ENCODE data around the gene PTPN2. TPM values are rescaled to one million over a fixed set of nuclear protein-coding genes. Genes with fewer than 3 reads are reported as not detected.

Gene PTPN2
- total RNA-seq, 1 donor from 2014 or later = 25.9 TPM

- peaks cover 19% of the 10 kb centered on the region for H3K4me1 Mint-ChIP-seq (ENCODE audit: low read depth, unreplicated experiment)
- no peak overlapping the region for H3K4me3 Mint-ChIP-seq (ENCODE audit: unreplicated experiment)
- Histone ChIP-seq H3K27me3 (ENCODE audit: insufficient read depth, low read length) (no peaks in the 10 kb centered on the region), H3K27ac (ENCODE audit: low read depth, low read length) (no peak overlapping the region), H3K9ac (ENCODE audit: low read length) (no peak overlapping the region), H3K4me3 (ENCODE audit: insufficient read depth, low read depth, low read length) (no peak overlapping the region), H3K79me2 (ENCODE audit: insufficient read depth, low read length) (no peaks in the 10 kb centered on the region), H2AFZ (ENCODE audit: low read depth, low read length) (no peak overlapping the region), H3K4me2 (ENCODE audit: low read length) (no peak overlapping the region), H3K9me3 (ENCODE audit: insufficient read depth, low read depth, low read length) (no peaks in the 10 kb centered on the region), H3K36me3 (ENCODE audit: insufficient read depth, low read length) (no peaks in the 10 kb centered on the region), H3K4me1 (ENCODE audit: insufficient read depth, low read length) (no peaks in the 10 kb centered on the region), H4K20me1 (ENCODE audit: insufficient read depth, low read length) (no peaks in the 10 kb centered on the region)
- H3K36me3 Mint-ChIP-seq (ENCODE audit: low read depth, unreplicated experiment) = no peaks in the 10 kb centered on the region
- no peaks in the 10 kb centered on the region for H3K27me3 Mint-ChIP-seq (ENCODE audit: low read depth, unreplicated experiment)
- TF ChIP-seq CTCF (IDR thresholded peaks at IDR 0.05; ENCODE audit: insufficient read depth, low read depth, low read length) (no peak), EZH2 (IDR thresholded peaks at IDR 0.05; ENCODE audit: insufficient read depth, low read length) (no peak)
- peaks cover 2% of the 10 kb centered on the region for H3K9me3 Mint-ChIP-seq (ENCODE audit: unreplicated experiment)
- FAIRE-seq (no peak), DNase-seq (ENCODE audit: low read depth) (no peak)
- H3K27ac Mint-ChIP-seq (ENCODE audit: unreplicated experiment) = peak overlapping the region; percentile 69
These were observed 134.9 kb downstream of the PTPN2 start for GRCh38 chr18:12749121-12749520.

- no peak overlapping the region for H3K4me2 ChIP-seq (ENCODE audit: low read length)
- FAIRE-seq = no peak
These were observed 135.4 kb downstream of the PTPN2 start for GRCh38 chr18:12748671-12749070.

More at GRCh38 chr18:12748671-12749070, 135.4 kb downstream of the PTPN2 start:
- Mint-ChIP-seq H3K9me3 (ENCODE audit: unreplicated experiment) (peaks cover 2% of the 10 kb centered on the region), H3K36me3 (ENCODE audit: low read depth, unreplicated experiment) (no peaks in the 10 kb centered on the region), H3K4me3 (ENCODE audit: unreplicated experiment) (no peak overlapping the region), H3K27ac (ENCODE audit: unreplicated experiment) (no peak overlapping the region), H3K27me3 (ENCODE audit: low read depth, unreplicated experiment) (no peaks in the 10 kb centered on the region), H3K4me1 (ENCODE audit: low read depth, unreplicated experiment) (peaks cover 19% of the 10 kb centered on the region)
- Histone ChIP-seq H3K36me3 (ENCODE audit: insufficient read depth, low read length) (no peaks in the 10 kb centered on the region), H3K4me3 (ENCODE audit: insufficient read depth, low read depth, low read length) (no peak overlapping the region), H3K4me1 (ENCODE audit: insufficient read depth, low read length) (no peaks in the 10 kb centered on the region), H4K20me1 (ENCODE audit: insufficient read depth, low read length) (no peaks in the 10 kb centered on the region), H3K79me2 (ENCODE audit: insufficient read depth, low read length) (no peaks in the 10 kb centered on the region), H3K9ac (ENCODE audit: low read length) (no peak overlapping the region), H2AFZ (ENCODE audit: low read depth, low read length) (no peak overlapping the region), H3K27ac (ENCODE audit: low read depth, low read length) (no peak overlapping the region), H3K27me3 (ENCODE audit: insufficient read depth, low read length) (no peaks in the 10 kb centered on the region), H3K9me3 (ENCODE audit: insufficient read depth, low read depth, low read length) (no peaks in the 10 kb centered on the region)
- DNase-seq (ENCODE audit: low read depth) = no peak
- TF ChIP-seq EZH2 (IDR thresholded peaks at IDR 0.05; ENCODE audit: insufficient read depth, low read length) (no peak), CTCF (IDR thresholded peaks at IDR 0.05; ENCODE audit: insufficient read depth, low read depth, low read length) (no peak)

Data from astrocyte (in vitro differentiated cells and primary cell).